ENCODE data around the gene SEPHS2. TPM values are rescaled to one million over a fixed set of nuclear protein-coding genes. Genes with fewer than 3 reads are reported as not detected.
"Not testable (repeated sequence)": the region's sequence is repeated elsewhere in the genome, so short reads cannot be mapped to it uniquely, and the experiment has no call there.

Gene SEPHS2
- total RNA-seq, 2 donors from 2014 or later: 93.3 to 156 TPM

GRCh38 chr16:30397776-30398660 is 47.7 kb downstream of the SEPHS2 start:
- no peak for DNase-seq
- Histone ChIP-seq H3K27ac (no peak overlapping the region), H3K4me3 (no peak overlapping the region), H3K36me3 (no peaks in the 10 kb centered on the region), H3K9ac (ENCODE audit: low read depth in 2 of 2, low read length in 2 of 2) (no peak overlapping the region), H3K27me3 (no peaks in the 10 kb centered on the region), H3K9me3 (no peaks in the 10 kb centered on the region), H3K4me1 (peaks cover 14% of the 10 kb centered on the region)
- intact Hi-C loops (cut with DNase I): no loop called here
- no peak for TF ChIP-seq CTCF (IDR thresholded peaks at IDR 0.05)

- Histone ChIP-seq H3K9me3 (no peaks in the 10 kb centered on the region), H3K4me3 (no peak overlapping the region), H3K27me3 (no peaks in the 10 kb centered on the region), H3K9ac (ENCODE audit: low read depth in 2 of 2, low read length in 2 of 2) (no peak overlapping the region), H3K4me1 (peaks cover 14% of the 10 kb centered on the region), H3K36me3 (no peaks in the 10 kb centered on the region), H3K27ac (no peak overlapping the region)
- intact Hi-C loops (cut with DNase I): no loop called here
- no peak for TF ChIP-seq CTCF (IDR thresholded peaks at IDR 0.05)
- DNase-seq: no peak
These were observed 48.6 kb downstream of the SEPHS2 start for GRCh38 chr16:30397056-30397455.

GRCh38 chr16:30396627-30397026 is 49.0 kb downstream of the SEPHS2 start:
- H3K9ac ChIP-seq (ENCODE audit: low read depth in 2 of 2, low read length in 2 of 2); H3K27ac ChIP-seq; H3K4me3 ChIP-seq; H3K27me3 ChIP-seq; H3K9me3 ChIP-seq; DNase-seq; H3K36me3 ChIP-seq; intact Hi-C loops (cut with DNase I): not testable (repeated sequence)
- peaks cover 14% of the 10 kb centered on the region for H3K4me1 ChIP-seq

- no peak for DNase-seq
- Histone ChIP-seq H3K4me3 (peak overlapping the region; percentile 85), H3K36me3 (no peaks in the 10 kb centered on the region), H3K4me1 (peaks cover 12% of the 10 kb centered on the region), H3K9ac (ENCODE audit: low read depth in 2 of 2, low read length in 2 of 2) (peak overlapping the region; percentile 85 to 92), H3K9me3 (no peaks in the 10 kb centered on the region), H3K27ac (peak overlapping the region; percentile 46), H3K27me3 (no peaks in the 10 kb centered on the region)
- TF ChIP-seq CTCF (IDR thresholded peaks at IDR 0.05): no peak
- intact Hi-C loops (cut with DNase I): no loop called here
These were observed 49.6 kb downstream of the SEPHS2 start for GRCh38 chr16:30395992-30396585.

GRCh38 chr16:30395155-30395991 is 50.3 kb downstream of the SEPHS2 start, which contains the start of gene ZNF48:
TSS of gene ZNF48 (plus strand) at chr16:30395420. CDS start at chr16:30395795, 375 bp downstream.
- Histone ChIP-seq H3K9ac (ENCODE audit: low read depth in 2 of 2, low read length in 2 of 2) (peak within 1 kb of the TSS; percentile 85 to 92), H3K4me3 (peak within 1 kb of the TSS; percentile 85), H3K27me3 (no peaks in the 10 kb centered on the region), H3K4me1 (peaks cover 10% of the 10 kb centered on the region), H3K9me3 (no peaks in the 10 kb centered on the region), H3K27ac (peak within 1 kb of the TSS; percentile 46), H3K36me3 (no peaks in the 10 kb centered on the region)
- TF ChIP-seq CTCF (IDR thresholded peaks at IDR 0.05): peak; percentile 15
- DNase-seq: peak; percentile 72
- intact Hi-C loops (cut with DNase I): no loop called here

All from colonic mucosa (tissue), 4 donors.